HL-60 (cell line): Measurements from ENCODE around the gene TMEM273.

Experiments used
- DNase-seq, 2 experiments: peaks; one replicate each; pipeline ENCODE4 v3.0.0-alpha.2; 2010 to 2020; ENCODE audit warnings: low read depth in 1 of 2, low spot score in 1 of 2
- H3K27ac ChIP-seq: fragments of 250-450 bp; sonication (Bioruptor Pico); replicated peaks from 2 replicates; pipeline ENCODE4 v1.5.1; 2020; ENCODE audit warnings: mild to moderate bottlenecking, moderate library complexity
- H3K27me3 ChIP-seq: fragments of 250-450 bp; sonication (Bioruptor Pico); 2 replicates; pipeline ENCODE4 v1.5.1; 2021; ENCODE audit warnings: mild to moderate bottlenecking, moderate library complexity; ENCODE audit not compliant: insufficient read depth, poor library complexity, severe bottlenecking
- H3K4me3 ChIP-seq: replicated peaks from 2 replicates; pipeline ENCODE4 v1.5.1; 2011; ENCODE audit warnings: mild to moderate bottlenecking, control low read depth, low read length; ENCODE audit not compliant: insufficient read depth
- CTCF ChIP-seq: IDR thresholded peaks from one replicate; pipeline ENCODE4 v1.5.1; 2011; ENCODE audit warnings: low read length, control low read depth, inconsistent platforms; ENCODE audit not compliant: insufficient read depth
- GABPA ChIP-seq: IDR thresholded peaks from 2 replicates; pipeline ENCODE4 v1.6.1; 2012; ENCODE audit warnings: low read depth
- POLR2AphosphoS5 ChIP-seq: IDR thresholded peaks from 2 replicates; pipeline ENCODE4 v1.6.1; 2012; ENCODE audit warnings: low read depth
- SPI1 ChIP-seq: IDR thresholded peaks from 2 replicates; pipeline ENCODE4 v1.6.1; 2012; ENCODE audit warnings: low read depth, mild to moderate bottlenecking, borderline replicate concordance
- TF ChIP-seq, protein P1 (sequence below): IDR thresholded peaks from 2 replicates; pipeline ENCODE4 v1.6.1; 2012; ENCODE audit warnings: low read depth; ENCODE audit not compliant: insufficient replicate concordance

TMEM273 gene

DNA sequence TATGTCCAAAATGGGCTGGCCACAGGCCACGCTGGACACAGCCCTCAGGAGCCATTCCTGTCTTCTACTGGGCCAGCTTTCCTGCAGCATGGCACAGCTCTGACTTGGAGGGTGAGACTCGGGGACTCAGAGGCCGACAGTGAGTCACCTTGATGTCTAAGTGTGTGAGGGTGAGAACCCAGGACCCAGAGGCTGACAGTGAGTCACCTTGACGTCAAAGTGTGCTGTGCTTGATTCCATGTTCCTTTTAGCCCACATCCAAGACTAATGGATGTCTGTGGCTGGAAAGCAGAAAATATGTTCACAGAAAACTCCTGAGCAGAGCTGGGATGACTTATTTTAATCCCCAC is 48.4 kb downstream of the TMEM273 start:
- Histone ChIP-seq H3K27me3 (no peaks in the 10 kb centered on the region), H3K27ac (no peak overlapping the region), H3K4me3 (no peak overlapping the region)
- TF ChIP-seq GABPA (no peak), SPI1 (no peak), CTCF (no peak), POLR2AphosphoS5 (no peak)
- TF ChIP-seq, protein P1, sequence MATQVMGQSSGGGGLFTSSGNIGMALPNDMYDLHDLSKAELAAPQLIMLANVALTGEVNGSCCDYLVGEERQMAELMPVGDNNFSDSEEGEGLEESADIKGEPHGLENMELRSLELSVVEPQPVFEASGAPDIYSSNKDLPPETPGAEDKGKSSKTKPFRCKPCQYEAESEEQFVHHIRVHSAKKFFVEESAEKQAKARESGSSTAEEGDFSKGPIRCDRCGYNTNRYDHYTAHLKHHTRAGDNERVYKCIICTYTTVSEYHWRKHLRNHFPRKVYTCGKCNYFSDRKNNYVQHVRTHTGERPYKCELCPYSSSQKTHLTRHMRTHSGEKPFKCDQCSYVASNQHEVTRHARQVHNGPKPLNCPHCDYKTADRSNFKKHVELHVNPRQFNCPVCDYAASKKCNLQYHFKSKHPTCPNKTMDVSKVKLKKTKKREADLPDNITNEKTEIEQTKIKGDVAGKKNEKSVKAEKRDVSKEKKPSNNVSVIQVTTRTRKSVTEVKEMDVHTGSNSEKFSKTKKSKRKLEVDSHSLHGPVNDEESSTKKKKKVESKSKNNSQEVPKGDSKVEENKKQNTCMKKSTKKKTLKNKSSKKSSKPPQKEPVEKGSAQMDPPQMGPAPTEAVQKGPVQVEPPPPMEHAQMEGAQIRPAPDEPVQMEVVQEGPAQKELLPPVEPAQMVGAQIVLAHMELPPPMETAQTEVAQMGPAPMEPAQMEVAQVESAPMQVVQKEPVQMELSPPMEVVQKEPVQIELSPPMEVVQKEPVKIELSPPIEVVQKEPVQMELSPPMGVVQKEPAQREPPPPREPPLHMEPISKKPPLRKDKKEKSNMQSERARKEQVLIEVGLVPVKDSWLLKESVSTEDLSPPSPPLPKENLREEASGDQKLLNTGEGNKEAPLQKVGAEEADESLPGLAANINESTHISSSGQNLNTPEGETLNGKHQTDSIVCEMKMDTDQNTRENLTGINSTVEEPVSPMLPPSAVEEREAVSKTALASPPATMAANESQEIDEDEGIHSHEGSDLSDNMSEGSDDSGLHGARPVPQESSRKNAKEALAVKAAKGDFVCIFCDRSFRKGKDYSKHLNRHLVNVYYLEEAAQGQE, result no peak
- no peak for DNase-seq

- DNase-seq, result no peak
- TF ChIP-seq, protein P1, result no peak
- TF ChIP-seq SPI1 (no peak), GABPA (no peak), CTCF (no peak), POLR2AphosphoS5 (no peak)
- H3K4me3 ChIP-seq, result no peak overlapping the region
- H3K27ac ChIP-seq, result no peak overlapping the region
- no peaks in the 10 kb centered on the region for H3K27me3 ChIP-seq
Observed at GRCh38 chr10:49139028-49139845, 49.0 kb downstream of the TMEM273 start.

DNA sequence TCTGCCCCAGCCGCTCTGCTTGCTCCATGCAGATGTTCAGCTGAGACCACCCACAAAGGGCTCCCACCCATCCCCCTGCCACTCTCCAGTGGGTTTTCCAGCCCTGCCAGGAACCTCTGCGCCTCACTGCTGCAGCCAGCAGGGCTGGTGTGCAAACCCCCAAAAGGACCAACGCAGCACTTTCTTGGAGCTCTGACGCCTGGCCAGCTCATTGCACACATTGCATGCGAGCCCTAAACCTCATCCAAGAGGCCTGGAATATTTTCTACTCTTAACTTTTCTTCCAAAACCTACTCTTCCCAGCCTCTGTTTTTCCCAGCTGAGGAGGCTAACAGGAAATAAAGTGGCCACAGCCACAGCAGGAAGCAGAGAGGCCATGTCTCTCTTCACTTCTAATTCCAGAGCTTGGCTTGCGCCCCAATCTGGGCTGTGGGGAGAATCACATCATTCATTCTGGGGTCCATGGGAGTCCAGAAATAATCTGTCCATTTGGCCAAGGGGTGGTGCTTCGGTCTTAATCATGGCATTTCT is 49.8 kb downstream of the TMEM273 start:
- no peak for DNase-seq
- H3K27ac ChIP-seq, result no peak overlapping the region
- TF ChIP-seq SPI1 (no peak), GABPA (no peak), POLR2AphosphoS5 (no peak), CTCF (no peak)
- TF ChIP-seq, protein P1, result no peak
- no peak overlapping the region for H3K4me3 ChIP-seq
- H3K27me3 ChIP-seq, result no peaks in the 10 kb centered on the region
